K562 (cell line): Measurements from ENCODE around the gene CFAP70. TPM values are rescaled to one million over a fixed set of nuclear protein-coding genes. Genes with fewer than 3 reads are reported as not detected.
A peak's percentile ranks its signal among the peaks of the same experiment; 100 is the strongest.

Source experiments
- ATAC-seq: fragments of 200-7000 bp; cut with Tn5 transposase; 3 replicates; pipeline ENCODE4 v1.9.1; 2020; ENCODE audit warnings: moderate library complexity
- BruUV-seq: library from RNA; stranded (reverse); fragments of 400-500 nt; replicated peaks from 2 replicates; lab custom pipeline; 2021; lab: Mats Ljungman, UMichigan
- CTCF ChIA-PET: fragments of 300-600 bp; formaldehyde crosslinking; extraction: SDS; loops from one replicate; lab custom pipeline; 2021; ENCODE audit warnings: low intra/inter-chr PET ratio; lab: Yijun Ruan, JAX
- POLR2A ChIA-PET: fragments of 300-600, 350-650 bp; sonication (Branson Sonifier 250); formaldehyde crosslinking; extraction: SDS; loops from one replicate; lab custom pipeline; 2021; ENCODE audit warnings: antibody characterized with exemption, inconsistent platforms; lab: Yijun Ruan, JAX
- DNase-seq, 4 experiments: peaks; one replicate each; pipeline versions ENCODE4 v3.0.0 to v3.0.0-alpha.2; 2011 to 2018; ENCODE audit warnings: low spot score in 3 of 4, mixed read lengths in 3 of 4; ENCODE audit errors: extremely low read depth in 1 of 4
- FAIRE-seq: peaks from 2 replicates; lab custom pipeline; 2011; peaks lifted over from hg19 to GRCh38; lab: Jason Lieb, UNC
- H2AFZ ChIP-seq: 2 replicates; pipeline ENCODE4 v1.6.0; 2011; ENCODE audit warnings: low read depth, low read length, control low read depth, inconsistent platforms
- H3K27ac ChIP-seq: fragments of 200-600 bp; 3 replicates; pipeline ENCODE4 v1.8.0; 2011; ENCODE audit warnings: low read depth, mild to moderate bottlenecking, control low read depth, inconsistent platforms, low read length, moderate library complexity, mixed read lengths; ENCODE audit errors: extremely low read depth
- H3K27me3 ChIP-seq, 2 experiments: fragments of 300-600 bp in 1 of 2; 2 replicates in 1 of 2; 3 replicates in 1 of 2; pipeline versions ENCODE4 v1.6.0 to v1.8.0; 2011; ENCODE audit warnings: inconsistent platforms in 2 of 2, low read length in 2 of 2, mild to moderate bottlenecking in 1 of 2, mixed read lengths in 1 of 2, moderate library complexity in 1 of 2; ENCODE audit not compliant: control insufficient read depth in 2 of 2, insufficient read depth in 2 of 2
- H3K36me3 ChIP-seq: fragments of 300-600 bp; 3 replicates; pipeline ENCODE4 v1.8.0; 2011; ENCODE audit warnings: mild to moderate bottlenecking, low read length, inconsistent platforms; ENCODE audit not compliant: control insufficient read depth, insufficient read depth
- H3K4me1 ChIP-seq, 2 experiments: fragments of 200-600 bp in 1 of 2; replicated peaks in 1 of 2; 2 replicates in 1 of 2; 3 replicates in 1 of 2; pipeline versions ENCODE4 v1.5.1 to v1.8.0; 2011; ENCODE audit warnings: inconsistent platforms in 2 of 2, low read length in 2 of 2, mild to moderate bottlenecking in 1 of 2, mixed read lengths in 1 of 2, moderate library complexity in 1 of 2; ENCODE audit not compliant: control insufficient read depth in 2 of 2, insufficient read depth in 2 of 2
- H3K4me2 ChIP-seq: 2 replicates; pipeline ENCODE4 v1.6.1; 2011; ENCODE audit warnings: low read length, control low read depth, inconsistent platforms, mixed read lengths; ENCODE audit not compliant: insufficient read depth
- H3K4me3 ChIP-seq: fragments of 200-600 bp; sonication (generic), shearing (Covaris generic); 2 replicates; pipeline ENCODE4 v1.5.1; 2016; ENCODE audit warnings: control low read depth, inconsistent platforms
- H3K79me2 ChIP-seq: fragments of 200-600 bp; 3 replicates; pipeline ENCODE4 v1.8.0; 2011; ENCODE audit warnings: low read length, inconsistent platforms; ENCODE audit not compliant: control insufficient read depth, insufficient read depth
- H3K9ac ChIP-seq, 2 experiments: 2 replicates each; pipeline versions ENCODE4 v1.6.0 to v1.6.1; 2011; ENCODE audit warnings: low read depth in 2 of 2, low read length in 2 of 2, control low read depth in 1 of 2, inconsistent platforms in 1 of 2, mild to moderate bottlenecking in 1 of 2, mixed read lengths in 1 of 2; ENCODE audit not compliant: insufficient read depth in 1 of 2
- H3K9me1 ChIP-seq: one replicate; pipeline ENCODE4 v1.6.0; 2011; ENCODE audit warnings: inconsistent platforms, mild to moderate bottlenecking, low read length, moderate library complexity; ENCODE audit not compliant: control insufficient read depth, insufficient read depth
- H3K9me3 ChIP-seq: replicated peaks from 2 replicates; pipeline ENCODE4 v1.5.1; 2011; ENCODE audit warnings: low read depth, low read length, inconsistent platforms; ENCODE audit not compliant: control insufficient read depth, insufficient read depth
- H4K20me1 ChIP-seq: replicated peaks from 2 replicates; pipeline ENCODE4 v1.6.1; 2011; ENCODE audit warnings: low read length, inconsistent platforms, mixed read lengths; ENCODE audit not compliant: control insufficient read depth, insufficient read depth
- CSDE1 ChIP-seq, 2 experiments: fragments of 450-650 bp; IDR thresholded peaks; 2 replicates each; pipeline ENCODE4 v1.6.1; 2016; ENCODE audit warnings: mild to moderate bottlenecking in 1 of 2
- E4F1 ChIP-seq: fragments of 250-450 bp; sonication (Bioruptor Pico); IDR thresholded peaks from 2 replicates; pipeline ENCODE4 v1.5.0; 2021; ENCODE audit warnings: mild to moderate bottlenecking, borderline replicate concordance
- EGR1 ChIP-seq: fragments of 450-650 bp; conservative IDR thresholded peaks from 2 replicates; pipeline ENCODE4 v1.6.1; 2017; ENCODE audit warnings: mild to moderate bottlenecking
- ELK1 ChIP-seq: sonication (generic); formaldehyde crosslinking; IDR thresholded peaks from 2 replicates; pipeline ENCODE4 v1.8.1; 2022; ENCODE audit warnings: missing genetic modification reagents
- ERF ChIP-seq: fragments of 450-650 bp; formaldehyde crosslinking; IDR thresholded peaks from 2 replicates; pipeline ENCODE4 v1.4.0; 2020; ENCODE audit warnings: mild to moderate bottlenecking, mixed read lengths
- EWSR1 ChIP-seq: fragments of 450-650 bp; IDR thresholded peaks from 2 replicates; pipeline ENCODE4 v1.6.1; 2018; ENCODE audit warnings: borderline replicate concordance, mild to moderate bottlenecking, low read depth, moderate library complexity; ENCODE audit not compliant: partially characterized antibody
- HBP1 ChIP-seq: fragments of 450-650 bp; formaldehyde crosslinking; IDR thresholded peaks from 2 replicates; pipeline ENCODE4 v1.4.0; 2022; ENCODE audit warnings: missing genetic modification characterization
- HNRNPLL ChIP-seq: fragments of 200-400 bp; formaldehyde crosslinking; IDR thresholded peaks from 2 replicates; pipeline ENCODE4 v1.6.1; 2017; ENCODE audit warnings: low read length, low read depth, mild to moderate bottlenecking; ENCODE audit not compliant: poor library complexity, severe bottlenecking
- MTA1 ChIP-seq: fragments of 450-650 bp; IDR thresholded peaks from 2 replicates; pipeline ENCODE4 v1.6.1; 2017; ENCODE audit warnings: borderline replicate concordance
- NFYB ChIP-seq: IDR thresholded peaks from 2 replicates; pipeline ENCODE4 v1.6.1; 2011; ENCODE audit warnings: mild to moderate bottlenecking, moderate library complexity; ENCODE audit not compliant: insufficient read length; ENCODE audit errors: extremely low read depth
- ZFP91 ChIP-seq: sonication (generic); formaldehyde crosslinking; IDR thresholded peaks from 2 replicates; pipeline ENCODE4 v1.8.0; 2022; ENCODE audit warnings: mild to moderate bottlenecking, missing genetic modification reagents
- ZNF398 ChIP-seq: fragments of 250-450 bp; sonication (Bioruptor Pico); IDR thresholded peaks from 2 replicates; pipeline ENCODE4 v1.8.0; 2021; ENCODE audit warnings: moderate library complexity, mild to moderate bottlenecking, inconsistent platforms
- WGBS: fragments of 100-300 bp; shearing (Covaris generic); methylation state at CpG from one replicate; pipeline ENCODE4 v1.1.6; 2016; ENCODE audit warnings: low coverage, mixed read lengths; ENCODE audit not compliant: insufficient coverage; ENCODE audit errors: missing lambda C conversion rate; 5-methylcytosine and 5-hydroxymethylcytosine counted together
- in situ Hi-C: fragments of 300-500 bp; cut with MboI; formaldehyde crosslinking; loops from 4 replicates; pipeline ENCODE4 v1.15.0; 2018; ENCODE audit warnings: inconsistent platforms, mixed read lengths
- intact Hi-C: fragments of 100-400 bp; cut with micrococcal nuclease; formaldehyde crosslinking; loops from 2 replicates; pipeline ENCODE4 v1.14.2; 2022
- polyA plus RNA-seq, 8 experiments: library from polyadenylated mRNA; depleted of rRNA in 4 of 8; stranded (reverse) in 5 of 8; unstranded in 3 of 8; fragments of >200 nt; fragmentation: Nextera tagmentation in 2 of 8; fragmentation: Illumina TruSeq in 1 of 8; extraction: Ambion mirVana in 2 of 8; extraction: Trizol in 1 of 8; gene quantifications; 2 replicates each; pipeline versions ENCODE4 v1.2.1 to v1.2.3, GENCODE V29; 2011 to 2014; ENCODE audit warnings: inconsistent platforms in 1 of 8, missing spikeins in 1 of 8
- total RNA-seq, 7 experiments: library from RNA; depleted of rRNA in 6 of 7; stranded (reverse); fragments of >200 nt in 6 of 7; fragmentation: Illumina TruSeq in 2 of 7; extraction: Trizol in 2 of 7; gene quantifications; 2 replicates each; pipeline versions ENCODE4 v1.2.1 to v1.2.3, GENCODE V29; 2011 to 2021; ENCODE audit warnings: low replicate concordance in 1 of 7

The CFAP70 gene
- total and polyA plus RNA-seq, 9 of the 15 experiments (the other 6 are each of a cell fraction or from before 2014, with no cell fraction given) = 0.27 to 1.6 (median 0.86) TPM

GRCh38 chr10:73248259-73248724, 110.4 kb downstream of the CFAP70 start:
- H3K9ac ChIP-seq = peak overlapping the region; percentile 75 to 94; a peak in 3 of 4 replicates
- H3K79me2 ChIP-seq = peaks cover 89% of the 10 kb centered on the region
- peaks cover 7 to 34% of the 10 kb centered on the region in 2 experiments for H3K4me1 ChIP-seq
- CTCF ChIA-PET = no interaction called here
- H3K4me3 ChIP-seq = no peak overlapping the region
- in situ Hi-C loops (no loop called here), intact Hi-C loops (loop anchor here (5.0 kb wide), 6 partner anchors 119 to 394 kb away; partner anchors contain the start of genes ANXA7, MYOZ1, P4HA1 and PPP3CB)
- H3K27me3 ChIP-seq = no peaks in the 10 kb centered on the region
- peak overlapping the region; percentile 95; the same call in 2 of the 3 replicates for H3K27ac ChIP-seq
- no peaks in the 10 kb centered on the region for H3K9me3 ChIP-seq
- H4K20me1 ChIP-seq = 0 out of 2 replicates have a peak, but pooled peaks cover 5% of the 10 kb centered on the region
- peak in 2 of 4 experiments; percentile 18 to 33 for DNase-seq
- no peak overlapping the region for H2AFZ ChIP-seq
- peak overlapping the region; percentile 91 for H3K4me2 ChIP-seq
- 18% methylated on average over 5 of the region's 5 CpGs for WGBS
- ATAC-seq = no peak
- no TSS peak for BruUV-seq
- no peak for FAIRE-seq
- POLR2A ChIA-PET = interaction anchor here (0.6 to 5.4 kb wide), 2 partner anchors 12 to 55 kb away, joined by 3 to 66 read pairs; no protein-coding TSS in a partner anchor
- H3K9me1 ChIP-seq = no peaks in the 10 kb centered on the region
- H3K36me3 ChIP-seq = peaks cover 57% of the 10 kb centered on the region
- TF ChIP-seq CSDE1 (IDR thresholded peaks at IDR 0.05) (no peak), ZNF398 (no peak), EGR1 (no peak), ZFP91 (no peak), HNRNPLL (no peak), E4F1 (CRISPR knock-in tag) (no peak), NFYB (no peak), ELK1 (no peak), ERF (CRISPR knock-in tag) (0 out of 2 replicates have a peak, but pooled peaks have one; percentile 55), MTA1 (no peak), EWSR1 (no peak), HBP1 (CRISPR knock-in tag) (0 out of 2 replicates have a peak, but pooled peaks have one; percentile 24)
